Measurements from ENCODE around the gene SLC6A20.

The SLC6A20 gene

GRCh38 chr3:45765958-45766357 lies 30.4 kb downstream of the SLC6A20 start:
- Histone ChIP-seq H3K4me1 (ENCODE audit: insufficient read depth, low read length, severe bottlenecking) (no peaks in the 10 kb centered on the region), H3K36me3 (ENCODE audit: insufficient read depth, low read length) (no peaks in the 10 kb centered on the region), H2AFZ (ENCODE audit: low read length) (no peak overlapping the region), H3K27ac (ENCODE audit: low read depth, low read length, poor library complexity, severe bottlenecking) (no peak overlapping the region), H3K9me3 (ENCODE audit: low read length) (0 out of 2 replicates have a peak, but pooled peaks cover 4% of the 10 kb centered on the region), H4K20me1 (ENCODE audit: insufficient read depth, low read length) (no peaks in the 10 kb centered on the region), H3K4me2 (ENCODE audit: low read length) (no peak overlapping the region), H3K9ac (ENCODE audit: low read length) (no peak overlapping the region), H3F3A (ENCODE audit: insufficient read depth, low read length) (no peaks in the 10 kb centered on the region), H3K79me2 (ENCODE audit: insufficient read depth, low read length) (no peaks in the 10 kb centered on the region), H3K9me2 (ENCODE audit: low read depth, low read length) (no peaks in the 10 kb centered on the region), H3K4me3 (ENCODE audit: low read depth, low read length, poor library complexity, severe bottlenecking) (no peak overlapping the region), H3K27me3 (ENCODE audit: insufficient read depth, low read length) (no peaks in the 10 kb centered on the region; the same call in 1 of the 2 replicates)
- TF ChIP-seq EZH2 (IDR thresholded peaks at IDR 0.05; ENCODE audit: borderline replicate concordance, low read length) (no peak), CTCF (IDR thresholded peaks at IDR 0.05; ENCODE audit: low read length) (no peak)

- Histone ChIP-seq H3K9ac (ENCODE audit: low read length) (no peak overlapping the region), H2AFZ (ENCODE audit: low read length) (no peak overlapping the region), H3K27ac (ENCODE audit: low read depth, low read length, poor library complexity, severe bottlenecking) (no peak overlapping the region), H3K79me2 (ENCODE audit: insufficient read depth, low read length) (no peaks in the 10 kb centered on the region), H4K20me1 (ENCODE audit: insufficient read depth, low read length) (no peaks in the 10 kb centered on the region), H3K4me3 (ENCODE audit: low read depth, low read length, poor library complexity, severe bottlenecking) (no peak overlapping the region), H3K27me3 (ENCODE audit: insufficient read depth, low read length) (no peaks in the 10 kb centered on the region; the same call in 1 of the 2 replicates), H3F3A (ENCODE audit: insufficient read depth, low read length) (no peaks in the 10 kb centered on the region), H3K36me3 (ENCODE audit: insufficient read depth, low read length) (no peaks in the 10 kb centered on the region), H3K4me2 (ENCODE audit: low read length) (no peak overlapping the region), H3K4me1 (ENCODE audit: insufficient read depth, low read length, severe bottlenecking) (no peaks in the 10 kb centered on the region), H3K9me2 (ENCODE audit: low read depth, low read length) (no peaks in the 10 kb centered on the region), H3K9me3 (ENCODE audit: low read length) (0 out of 2 replicates have a peak, but pooled peaks cover 4% of the 10 kb centered on the region)
- no peak for TF ChIP-seq CTCF (IDR thresholded peaks at IDR 0.05; ENCODE audit: low read length)
- TF ChIP-seq EZH2 (IDR thresholded peaks at IDR 0.05; ENCODE audit: borderline replicate concordance, low read length) = no peak
Observed at GRCh38 chr3:45765266-45765851, 31.0 kb downstream of the SLC6A20 start.

- H3K36me3 ChIP-seq (ENCODE audit: insufficient read depth, low read length) = no peaks in the 10 kb centered on the region
- peaks cover 3% of the 10 kb centered on the region; the same call in 1 of the 2 replicates for H3K27me3 ChIP-seq (ENCODE audit: insufficient read depth, low read length)
- H3K79me2 ChIP-seq (ENCODE audit: insufficient read depth, low read length) = no peaks in the 10 kb centered on the region
- H2AFZ ChIP-seq (ENCODE audit: low read length) = no peak overlapping the region
- 0 out of 2 replicates have a peak, but pooled peaks cover 4% of the 10 kb centered on the region for H3K9me3 ChIP-seq (ENCODE audit: low read length)
- TF ChIP-seq CTCF (IDR thresholded peaks at IDR 0.05; ENCODE audit: low read length) = no peak
- no peak for TF ChIP-seq EZH2 (IDR thresholded peaks at IDR 0.05; ENCODE audit: borderline replicate concordance, low read length)
- no peaks in the 10 kb centered on the region for H4K20me1 ChIP-seq (ENCODE audit: insufficient read depth, low read length)
- no peaks in the 10 kb centered on the region for H3K4me1 ChIP-seq (ENCODE audit: insufficient read depth, low read length, severe bottlenecking)
- H3K4me3 ChIP-seq (ENCODE audit: low read depth, low read length, poor library complexity, severe bottlenecking) = no peak overlapping the region
- no peak overlapping the region for H3K9ac ChIP-seq (ENCODE audit: low read length)
- H3K4me2 ChIP-seq (ENCODE audit: low read length) = no peak overlapping the region
- no peaks in the 10 kb centered on the region for H3F3A ChIP-seq (ENCODE audit: insufficient read depth, low read length)
- no peaks in the 10 kb centered on the region for H3K9me2 ChIP-seq (ENCODE audit: low read depth, low read length)
- H3K27ac ChIP-seq (ENCODE audit: low read depth, low read length, poor library complexity, severe bottlenecking) = no peak overlapping the region
Observed at GRCh38 chr3:45763303-45763675, 33.0 kb downstream of the SLC6A20 start.
